Activated T-cell treated with anti-CD3 and anti-CD28 coated beads, Interleukin-2, amount 50 U/mL, for 72 hours (primary cell): ENCODE data around the gene EFHC1. TPM values are rescaled to one million over a fixed set of nuclear protein-coding genes. Genes with fewer than 3 reads are reported as not detected.
A peak's percentile ranks its signal among the peaks of the same experiment; 100 is the strongest.

Source experiments
- ATAC-seq, 2 donors: fragments of 150-1000 bp; cut with Tn5 transposase; replicated peaks in 1 of 2; 2 replicates each; pipeline ENCODE4 v1.10.0; 2021; ENCODE audit warnings: moderate library complexity in 2 of 2, mild to moderate bottlenecking in 1 of 2
- DNase-seq, 2 donors: peaks; one replicate each; pipeline ENCODE4 v3.0.0; 2021 to 2022; ENCODE audit warnings: mixed read lengths in 1 of 2
- H3K27ac Mint-ChIP-seq: one replicate; pipeline ENCODE4 v1.8.0; 2022; ENCODE audit warnings: mild to moderate bottlenecking, moderate library complexity, mixed read lengths
- H3K27me3 Mint-ChIP-seq: one replicate; pipeline ENCODE4 v1.8.0; 2022; ENCODE audit warnings: low read depth, mixed read lengths
- H3K36me3 Mint-ChIP-seq, 2 donors: one replicate each; pipeline ENCODE4 v1.8.0; 2022; ENCODE audit warnings: mixed read lengths in 2 of 2, mild to moderate bottlenecking in 1 of 2; ENCODE audit not compliant: insufficient read depth in 2 of 2
- H3K4me1 Mint-ChIP-seq: one replicate; pipeline ENCODE4 v1.8.0; 2022; ENCODE audit warnings: low read depth, mixed read lengths
- H3K4me3 Mint-ChIP-seq, 2 donors: one replicate each; pipeline ENCODE4 v1.8.0; 2022; ENCODE audit warnings: mild to moderate bottlenecking in 2 of 2, mixed read lengths in 2 of 2, moderate library complexity in 2 of 2
- H3K9me3 Mint-ChIP-seq, 2 donors: one replicate each; pipeline ENCODE4 v1.8.0; 2022; ENCODE audit warnings: mixed read lengths in 2 of 2
- total RNA-seq, 2 donors: library from RNA; stranded (reverse); gene quantifications; one replicate each; pipeline ENCODE4 v1.2.3, GENCODE V29; 2022

EFHC1 gene
- total RNA-seq, 2 donors from 2014 or later: 4.6 to 5.1 TPM

DNA sequence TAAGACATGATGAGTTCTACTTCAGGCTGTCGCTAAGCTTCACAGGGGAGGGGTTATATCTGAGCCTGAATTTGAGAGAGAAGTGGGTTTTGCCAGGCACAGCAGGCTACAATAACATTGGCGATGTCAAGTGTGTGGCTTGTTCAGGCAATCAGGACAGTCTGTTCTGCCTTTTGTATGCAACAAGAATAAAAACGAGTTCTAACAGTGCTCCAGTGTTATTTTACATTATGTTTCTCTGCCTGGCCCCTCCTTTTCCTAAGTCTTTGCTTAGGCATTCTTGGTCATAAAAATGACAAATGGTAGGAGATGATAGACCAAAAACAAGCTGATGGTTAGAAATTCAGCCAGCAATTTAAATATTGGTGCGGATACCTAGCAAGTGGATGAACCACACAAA is 31.4 kb upstream of the EFHC1 start:
- DNase-seq: no peak
- Mint-ChIP-seq H3K4me3 (peak overlapping the region; percentile 77 to 82), H3K4me1 (peaks cover 81% of the 10 kb centered on the region), H3K27ac (peak overlapping the region; percentile 31), H3K36me3 (peaks cover under 1 to 8% of the 10 kb centered on the region in 2 donors), H3K27me3 (no peaks in the 10 kb centered on the region), H3K9me3 (no peaks in the 10 kb centered on the region)
- no peak for ATAC-seq

DNA sequence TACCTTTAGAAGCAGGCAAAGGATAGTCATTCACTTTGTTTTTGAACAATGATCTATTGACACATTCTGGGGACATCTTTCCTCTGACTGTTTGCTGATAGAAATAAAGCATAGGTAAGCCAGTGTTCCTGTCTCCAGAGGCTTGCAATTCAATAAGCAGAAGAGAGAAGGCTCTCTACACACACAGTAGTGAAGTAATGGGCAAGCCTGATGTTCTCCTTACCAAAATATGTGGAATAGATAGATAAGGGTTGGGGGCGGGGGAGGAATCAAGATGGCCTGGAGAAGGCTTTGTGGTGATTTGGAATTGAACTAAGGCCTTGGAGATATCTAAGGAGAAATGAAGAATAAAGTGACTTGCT is 30.9 kb upstream of the EFHC1 start:
- H3K27ac Mint-ChIP-seq: peak overlapping the region; percentile 31
- H3K27me3 Mint-ChIP-seq: no peaks in the 10 kb centered on the region
- H3K4me1 Mint-ChIP-seq: peaks cover 81% of the 10 kb centered on the region
- H3K36me3 Mint-ChIP-seq: peaks cover 0 to 8% of the 10 kb centered on the region in 2 donors
- ATAC-seq (peak; percentile 26 to 43), DNase-seq (no peak)
- H3K9me3 Mint-ChIP-seq: no peaks in the 10 kb centered on the region
- peak overlapping the region; percentile 77 to 82 for H3K4me3 Mint-ChIP-seq

DNA sequence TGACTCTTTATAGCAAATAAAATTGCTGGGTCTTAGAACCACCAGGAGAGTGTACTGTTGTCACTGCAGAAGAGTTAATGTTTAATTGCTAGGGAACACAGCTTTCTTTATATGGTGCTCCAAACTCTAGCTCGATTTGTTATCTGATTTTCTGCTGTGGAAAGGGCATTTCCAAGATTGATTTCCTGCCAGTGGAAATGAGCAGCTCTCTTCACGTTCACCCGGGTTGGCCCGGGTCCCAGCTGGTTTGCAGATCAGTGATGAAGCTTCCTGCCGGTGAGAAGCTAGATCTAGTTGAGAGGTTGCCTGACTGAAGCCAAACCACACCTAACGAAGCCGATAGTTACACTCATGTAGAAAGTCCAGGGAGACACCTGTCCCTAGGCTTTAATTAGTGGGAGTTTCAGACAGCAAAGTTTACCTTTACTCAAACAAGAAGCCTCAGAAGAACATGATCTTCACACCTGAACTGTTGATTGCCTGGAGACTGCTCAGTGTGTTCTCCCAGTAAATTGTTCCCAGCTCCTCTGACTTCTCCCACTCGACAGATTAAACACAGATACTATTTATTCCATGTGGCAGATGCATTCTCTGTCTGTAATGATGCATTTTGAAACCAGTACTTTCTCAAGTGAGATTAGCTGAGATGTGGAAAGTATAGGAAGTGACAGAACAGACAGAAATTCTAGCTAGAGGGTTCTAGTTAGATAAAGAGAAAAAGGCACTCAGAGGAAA is 30.3 kb upstream of the EFHC1 start:
- Mint-ChIP-seq H3K9me3 (no peaks in the 10 kb centered on the region), H3K4me3 (peak overlapping the region; percentile 77 to 82), H3K36me3 (peaks cover 0 to 8% of the 10 kb centered on the region in 2 donors), H3K4me1 (peaks cover 81% of the 10 kb centered on the region), H3K27ac (peak overlapping the region; percentile 47), H3K27me3 (no peaks in the 10 kb centered on the region)
- DNase-seq (peak; percentile 50 to 66), ATAC-seq (peak; percentile 61 to 64)

DNA sequence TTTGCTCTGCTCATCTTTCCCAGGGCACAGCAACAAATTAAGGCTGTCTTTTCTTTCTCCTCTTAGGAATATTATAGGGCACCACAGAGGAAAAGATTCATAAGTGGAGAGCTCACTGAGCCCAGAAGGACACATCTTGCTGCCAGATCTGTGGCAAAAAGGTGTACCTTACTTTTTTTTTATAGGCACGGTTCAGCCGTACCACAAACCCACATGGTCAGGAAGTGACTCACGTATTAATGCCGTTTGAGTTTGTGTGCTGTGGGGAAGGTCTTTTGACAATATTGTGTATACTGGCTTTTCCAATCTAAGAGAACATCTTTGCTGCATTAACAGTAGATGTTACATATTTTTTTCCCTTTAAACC is 29.8 kb upstream of the EFHC1 start:
- Mint-ChIP-seq H3K36me3 (peaks cover 0 to 6% of the 10 kb centered on the region in 2 donors), H3K4me3 (peak overlapping the region; percentile 77 to 82), H3K27me3 (no peaks in the 10 kb centered on the region), H3K4me1 (peaks cover 81% of the 10 kb centered on the region), H3K27ac (peak overlapping the region; percentile 47), H3K9me3 (no peaks in the 10 kb centered on the region)
- peak; percentile 56 to 63 for ATAC-seq
- DNase-seq: peak; percentile 51 to 65

DNA sequence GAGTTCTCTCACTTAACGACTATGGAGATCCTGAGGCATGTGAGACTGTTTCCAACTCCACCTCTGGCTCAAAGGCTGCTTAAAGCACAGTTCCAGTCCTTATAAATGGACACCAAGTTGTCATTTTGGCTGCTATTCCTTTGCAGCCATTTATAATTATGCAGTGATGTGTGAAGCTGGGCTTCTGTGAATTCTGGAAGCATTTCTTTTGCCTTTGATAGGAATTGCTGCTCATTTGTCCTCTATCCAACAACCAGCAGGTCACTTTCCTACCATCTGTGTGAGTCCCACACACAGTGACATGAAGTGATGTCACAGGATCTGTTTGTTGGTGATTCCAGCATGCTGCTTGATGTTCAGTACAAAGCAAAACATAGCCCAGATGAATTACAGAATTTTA is 28.5 kb upstream of the EFHC1 start:
- Mint-ChIP-seq H3K36me3 (peaks cover 0 to 4% of the 10 kb centered on the region in 2 donors), H3K4me1 (peaks cover 83% of the 10 kb centered on the region), H3K9me3 (peaks cover 0 to 4% of the 10 kb centered on the region in 2 donors), H3K4me3 (no peak overlapping the region), H3K27ac (no peak overlapping the region), H3K27me3 (no peaks in the 10 kb centered on the region)
- ATAC-seq (no peak), DNase-seq (no peak)

DNA sequence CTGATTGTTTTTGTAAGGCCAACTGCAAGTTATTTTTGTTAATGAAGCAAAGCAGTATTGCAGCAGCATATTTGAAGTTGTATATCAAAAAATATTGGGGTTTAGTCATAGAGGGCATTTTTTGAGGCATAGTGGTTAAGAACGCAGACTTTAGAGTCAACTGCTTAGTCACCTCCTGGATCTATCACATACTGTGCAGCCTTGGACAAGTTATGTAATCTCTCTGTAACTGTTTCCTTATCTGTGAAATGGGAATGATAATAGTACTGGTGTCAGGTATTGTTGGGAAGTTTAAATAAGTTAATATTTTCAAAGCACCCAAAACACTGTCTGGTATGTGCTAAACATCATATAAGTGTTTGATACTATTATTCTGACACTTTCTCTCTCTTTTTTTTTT is 27.2 kb upstream of the EFHC1 start:
- DNase-seq (no peak), ATAC-seq (peak in 1 of 2 donors; percentile 13)
- no peak overlapping the region for H3K27ac Mint-ChIP-seq
- no peak overlapping the region for H3K4me3 Mint-ChIP-seq
- H3K4me1 Mint-ChIP-seq: peaks cover 96% of the 10 kb centered on the region
- no peaks in the 10 kb centered on the region for H3K27me3 Mint-ChIP-seq
- peaks cover 0 to 4% of the 10 kb centered on the region in 2 donors for H3K9me3 Mint-ChIP-seq
- peaks cover 0 to 4% of the 10 kb centered on the region in 2 donors for H3K36me3 Mint-ChIP-seq

DNA sequence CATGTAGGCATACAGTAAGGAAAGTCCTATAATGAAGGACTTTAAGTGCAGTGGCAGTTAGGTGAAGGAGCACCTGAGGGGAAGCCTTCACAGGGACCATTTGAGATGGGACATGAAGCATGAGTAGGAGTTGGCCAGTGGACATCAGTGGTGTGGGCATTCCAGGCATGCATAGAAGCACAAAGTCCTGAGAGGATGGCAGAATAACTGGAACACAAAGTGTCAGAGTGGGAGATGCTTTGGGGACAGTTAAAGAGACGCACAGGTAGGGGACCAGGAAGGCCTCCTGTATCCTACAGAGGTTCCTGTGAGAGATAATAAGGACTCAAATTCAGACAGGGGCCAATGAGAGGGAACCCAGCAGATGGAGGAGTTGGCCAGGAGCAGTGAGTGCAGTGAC is 26.4 kb upstream of the EFHC1 start:
- Mint-ChIP-seq H3K9me3 (peaks cover 0 to 4% of the 10 kb centered on the region in 2 donors), H3K4me3 (peak overlapping the region; percentile 77 to 82), H3K4me1 (peaks cover 100% of the 10 kb centered on the region), H3K36me3 (peaks cover 0 to 4% of the 10 kb centered on the region in 2 donors), H3K27ac (peak overlapping the region; percentile 13), H3K27me3 (no peaks in the 10 kb centered on the region)
- ATAC-seq: peak in 1 of 2 donors; percentile 4
- no peak for DNase-seq

DNA sequence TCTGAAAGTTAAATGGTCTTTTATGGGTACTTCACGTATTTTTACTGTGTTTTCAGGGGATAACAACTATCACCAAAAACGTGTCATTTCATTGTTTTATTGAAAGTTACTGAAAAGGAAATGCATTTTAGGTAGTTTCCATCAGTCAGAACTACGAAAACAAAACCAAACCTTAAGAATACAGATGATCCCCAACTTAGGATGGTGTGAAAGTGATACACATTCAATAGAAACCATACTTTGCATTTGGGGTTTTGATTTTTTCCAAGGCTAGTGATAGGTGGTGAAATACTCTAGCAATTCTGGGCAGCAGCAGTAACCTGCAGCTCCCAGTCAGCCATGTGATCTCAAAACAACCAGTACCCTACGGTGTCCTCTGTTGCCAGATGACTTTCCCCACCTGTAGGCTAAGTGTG is 25.9 kb upstream of the EFHC1 start:
- Mint-ChIP-seq H3K36me3 (peaks cover 0 to 4% of the 10 kb centered on the region in 2 donors), H3K9me3 (peaks cover 0 to 4% of the 10 kb centered on the region in 2 donors), H3K4me1 (peaks cover 100% of the 10 kb centered on the region), H3K4me3 (peak overlapping the region; percentile 77 to 82), H3K27me3 (no peaks in the 10 kb centered on the region), H3K27ac (peak overlapping the region; percentile 13)
- peak; percentile 38 to 50 for DNase-seq
- ATAC-seq: peak; percentile 59 to 65

DNA sequence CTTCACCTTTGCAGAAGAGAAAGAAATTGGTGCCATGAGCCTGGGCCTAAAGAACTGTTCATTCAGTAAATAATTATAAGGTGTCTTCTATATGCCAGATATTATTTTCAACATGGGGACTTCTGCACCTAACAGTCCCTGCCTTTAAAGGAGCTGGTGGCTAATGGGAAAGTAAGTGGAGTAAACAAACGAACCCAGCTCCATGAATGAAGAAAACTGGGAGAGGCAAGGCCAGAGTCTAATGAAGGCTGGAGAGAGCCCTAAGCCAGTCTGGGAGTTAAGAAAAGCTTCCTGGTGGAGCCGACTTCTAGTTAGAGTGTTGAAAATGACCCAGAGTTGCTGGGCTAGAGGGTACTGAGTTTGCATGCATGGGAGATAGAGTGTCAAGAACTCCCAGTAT is 24.2 kb upstream of the EFHC1 start:
- peak overlapping the region; percentile 18 to 19 for H3K4me3 Mint-ChIP-seq

DNA sequence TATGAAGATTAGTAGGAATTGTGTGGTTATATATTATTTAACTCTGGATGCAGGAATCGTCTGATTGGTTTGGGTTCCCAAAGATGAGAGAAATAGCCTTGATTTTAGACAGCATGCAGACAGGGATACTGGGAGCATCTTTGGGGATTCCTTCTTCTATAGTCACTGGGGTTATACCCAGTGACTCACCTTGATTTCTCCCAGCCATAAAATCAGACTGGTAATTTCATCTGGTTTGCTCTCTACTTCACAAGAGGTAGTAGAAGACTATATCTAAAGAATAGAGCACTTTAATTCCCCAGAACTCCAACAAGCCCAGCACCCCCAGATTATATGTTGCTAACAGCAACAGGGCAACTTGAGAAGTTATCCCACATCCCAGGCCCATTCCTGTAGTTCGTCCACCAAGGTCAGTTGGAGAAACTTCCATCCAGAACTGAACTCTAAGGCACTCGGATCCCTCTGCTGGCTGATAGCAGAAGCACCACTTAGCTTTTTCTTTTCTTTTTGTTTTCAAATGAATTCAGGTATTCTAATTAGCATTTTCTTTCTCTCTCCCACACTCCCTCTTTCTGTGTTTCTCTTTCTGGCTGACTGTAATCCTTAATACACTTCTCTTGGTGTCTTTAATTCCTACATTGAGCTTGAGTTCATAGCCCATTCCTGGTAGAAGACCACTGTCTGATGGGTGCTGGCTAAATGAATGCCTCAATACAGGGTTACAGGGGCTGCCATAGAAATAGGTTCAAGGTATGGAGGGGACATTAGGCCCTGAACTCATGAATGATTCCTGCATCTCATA is 20.4 kb upstream of the EFHC1 start:
- Mint-ChIP-seq H3K4me1 (peaks cover 69% of the 10 kb centered on the region), H3K9me3 (peaks cover 0 to 4% of the 10 kb centered on the region in 2 donors), H3K4me3 (peak overlapping the region; percentile 16 to 39), H3K27me3 (no peaks in the 10 kb centered on the region), H3K27ac (no peak overlapping the region), H3K36me3 (peaks cover 6 to 15% of the 10 kb centered on the region in 2 donors)
- peak in 1 of 2 donors; percentile 23 for DNase-seq
- peak; percentile 44 to 61 for ATAC-seq

More for the DNA sequence above, 24.2 kb upstream of the EFHC1 start:
- peaks cover 0 to 4% of the 10 kb centered on the region in 2 donors for H3K36me3 Mint-ChIP-seq
- DNase-seq (no peak), ATAC-seq (no peak)
- H3K27ac Mint-ChIP-seq: peak overlapping the region; percentile 5
- peaks cover 99% of the 10 kb centered on the region for H3K4me1 Mint-ChIP-seq
- no peaks in the 10 kb centered on the region for H3K27me3 Mint-ChIP-seq
- peaks cover 0 to 4% of the 10 kb centered on the region in 2 donors for H3K9me3 Mint-ChIP-seq

DNA sequence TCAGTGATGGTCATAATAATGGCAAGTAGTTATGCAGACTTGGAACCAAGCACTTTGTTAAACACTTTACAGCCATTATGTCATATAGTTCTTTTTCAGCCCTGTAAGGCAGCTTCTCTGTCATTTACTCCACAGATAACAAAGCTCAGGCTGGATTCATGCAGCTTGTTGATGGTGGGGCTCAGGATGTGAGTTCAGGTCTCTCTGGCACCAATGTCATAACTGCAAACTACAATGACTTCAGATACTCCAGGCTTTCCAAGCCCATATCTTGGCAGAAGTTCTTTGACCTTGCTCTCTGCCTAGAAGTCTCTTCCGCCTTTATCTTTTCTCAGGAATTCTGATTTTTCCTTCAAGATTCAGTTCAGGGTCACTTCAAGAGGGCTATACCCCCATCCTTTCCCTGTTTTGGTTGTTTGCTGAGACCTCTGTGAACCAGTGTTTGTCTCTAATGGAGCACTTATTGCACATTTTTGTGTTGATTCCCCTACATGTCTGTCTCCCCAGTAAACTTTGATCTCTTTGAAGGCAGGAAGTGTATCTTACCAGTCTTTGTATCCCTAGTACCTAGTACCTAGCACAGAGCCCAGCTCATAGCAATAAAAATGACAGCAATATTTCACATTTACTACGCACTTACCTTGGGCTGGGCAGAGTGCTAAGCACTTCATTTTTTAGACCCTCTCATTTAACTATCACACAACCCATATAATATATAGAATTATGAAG is 19.7 kb upstream of the EFHC1 start:
- H3K4me3 Mint-ChIP-seq: no peak overlapping the region
- no peak overlapping the region for H3K27ac Mint-ChIP-seq
- H3K27me3 Mint-ChIP-seq: no peaks in the 10 kb centered on the region
- DNase-seq (no peak), ATAC-seq (no peak)
- peaks cover 61% of the 10 kb centered on the region for H3K4me1 Mint-ChIP-seq
- peaks cover 6 to 15% of the 10 kb centered on the region in 2 donors for H3K36me3 Mint-ChIP-seq
- H3K9me3 Mint-ChIP-seq: peaks cover 0 to 4% of the 10 kb centered on the region in 2 donors

DNA sequence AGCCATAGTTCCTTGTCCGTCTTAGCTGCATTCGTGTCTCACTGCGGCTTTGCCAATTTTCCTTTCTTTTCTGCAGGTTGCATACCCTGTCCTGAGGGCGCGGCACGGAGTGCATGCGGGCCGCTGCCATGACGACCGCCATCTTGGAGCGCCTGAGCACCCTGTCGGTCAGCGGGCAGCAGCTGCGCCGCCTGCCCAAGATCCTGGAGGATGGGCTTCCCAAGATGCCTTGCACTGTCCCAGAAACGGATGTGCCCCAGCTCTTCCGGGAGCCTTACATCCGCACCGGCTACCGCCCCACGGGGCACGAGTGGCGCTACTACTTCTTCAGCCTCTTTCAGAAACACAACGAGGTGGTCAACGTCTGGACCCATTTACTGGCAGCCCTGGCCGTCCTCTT is 17.1 kb upstream of the EFHC1 start:
- no peak overlapping the region for H3K4me3 Mint-ChIP-seq
- H3K4me1 Mint-ChIP-seq: peaks cover 35% of the 10 kb centered on the region
- DNase-seq: no peak
- no peaks in the 10 kb centered on the region for H3K9me3 Mint-ChIP-seq
- H3K27ac Mint-ChIP-seq: no peak overlapping the region
- peaks cover 6 to 11% of the 10 kb centered on the region in 2 donors for H3K36me3 Mint-ChIP-seq
- H3K27me3 Mint-ChIP-seq: no peaks in the 10 kb centered on the region
- ATAC-seq: no peak

DNA sequence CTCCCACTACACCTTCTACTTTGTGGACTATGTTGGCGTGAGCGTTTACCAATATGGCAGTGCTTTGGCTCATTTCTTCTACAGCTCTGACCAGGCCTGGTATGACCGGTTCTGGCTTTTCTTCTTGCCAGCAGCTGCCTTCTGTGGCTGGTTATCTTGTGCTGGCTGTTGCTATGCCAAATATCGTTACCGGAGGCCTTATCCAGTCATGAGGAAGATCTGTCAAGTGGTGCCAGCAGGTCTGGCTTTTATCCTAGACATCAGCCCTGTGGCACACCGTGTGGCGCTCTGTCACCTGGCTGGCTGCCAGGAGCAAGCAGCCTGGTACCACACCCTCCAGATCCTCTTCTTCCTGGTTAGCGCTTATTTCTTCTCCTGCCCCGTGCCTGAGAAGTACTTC is 16.5 kb upstream of the EFHC1 start:
- H3K4me3 Mint-ChIP-seq: no peak overlapping the region
- peaks cover 6 to 11% of the 10 kb centered on the region in 2 donors for H3K36me3 Mint-ChIP-seq
- H3K9me3 Mint-ChIP-seq: no peaks in the 10 kb centered on the region
- ATAC-seq (no peak), DNase-seq (no peak)
- no peak overlapping the region for H3K27ac Mint-ChIP-seq
- no peaks in the 10 kb centered on the region for H3K27me3 Mint-ChIP-seq
- H3K4me1 Mint-ChIP-seq: peaks cover 30% of the 10 kb centered on the region
